OCI-LY7 (cell line): ENCODE results near the gene HADHB. TPM values are rescaled to one million over a fixed set of nuclear protein-coding genes. Genes with fewer than 3 reads are reported as not detected.
"Not testable (repeated sequence)": the region's sequence is repeated elsewhere in the genome, so short reads cannot be mapped to it uniquely, and the experiment has no call there.

Source experiments
- BruUV-seq: library from RNA; stranded (reverse); fragments of 400-500 nt; replicated peaks from 2 replicates; lab custom pipeline; 2021; lab: Mats Ljungman, UMichigan
- CTCF ChIA-PET: fragments of 300-600 bp; sonication (Branson Sonifier 250); formaldehyde crosslinking; loops from one replicate; lab custom pipeline; 2022; ENCODE audit warnings: antibody characterized with exemption; ENCODE audit not compliant: unreplicated experiment; lab: Charles Lee
- POLR2A ChIA-PET: fragments of 300-600 bp; sonication (Branson Sonifier 250); formaldehyde crosslinking; loops from one replicate; lab custom pipeline; 2022; ENCODE audit warnings: antibody characterized with exemption; lab: Charles Lee
- DNase-seq: peaks from one replicate; pipeline ENCODE4 v3.0.0-alpha.2; 2015; ENCODE audit warnings: low spot score
- H2AFZ ChIP-seq: fragments of 200-600 bp; sonication (generic), shearing (Covaris generic); 2 replicates; pipeline ENCODE4 v1.6.1; 2014; ENCODE audit warnings: mild to moderate bottlenecking, antibody characterized with exemption, low read length, moderate library complexity
- H3K27ac ChIP-seq: fragments of 200-600 bp; sonication (generic); 2 replicates; pipeline ENCODE4 v1.5.1; 2014; ENCODE audit warnings: mixed run types, low read depth, mild to moderate bottlenecking, moderate library complexity, low read length, inconsistent platforms; ENCODE audit not compliant: poor library complexity, severe bottlenecking
- H3K36me3 ChIP-seq: fragments of 200-600 bp; sonication (generic); 2 replicates; pipeline ENCODE4 v1.6.1; 2014; ENCODE audit warnings: mild to moderate bottlenecking, antibody characterized with exemption, low read length, moderate library complexity, mixed read lengths; ENCODE audit not compliant: insufficient read depth
- H3K4me1 ChIP-seq: fragments of 200-600 bp; sonication (generic); 2 replicates; pipeline ENCODE4 v1.5.1; 2014; ENCODE audit warnings: mild to moderate bottlenecking, low read length; ENCODE audit not compliant: insufficient read depth, poor library complexity, severe bottlenecking
- H3K4me2 ChIP-seq: fragments of 200-600 bp; sonication (generic); 2 replicates; pipeline ENCODE4 v1.6.1; 2014; ENCODE audit warnings: mild to moderate bottlenecking, low read length
- H3K4me3 ChIP-seq: fragments of 200-600 bp; sonication (generic); 2 replicates; pipeline ENCODE4 v1.5.1; 2014; ENCODE audit warnings: mild to moderate bottlenecking, low read depth, low read length; ENCODE audit not compliant: poor library complexity, severe bottlenecking
- H3K79me2 ChIP-seq: fragments of 200-600 bp; sonication (generic); 2 replicates; pipeline ENCODE4 v1.6.1; 2016; ENCODE audit warnings: low read depth, mild to moderate bottlenecking, low read length, moderate library complexity, mixed read lengths; ENCODE audit not compliant: insufficient read depth
- H3K9me2 ChIP-seq: fragments of 200-600 bp; sonication (generic); 2 replicates; pipeline ENCODE4 v1.6.1; 2016; ENCODE audit warnings: mild to moderate bottlenecking, low read length, mixed read lengths; ENCODE audit not compliant: insufficient read depth
- H3K9me3 ChIP-seq: fragments of 200-600 bp; sonication (generic); 2 replicates; pipeline ENCODE4 v1.6.1; 2014; ENCODE audit warnings: mild to moderate bottlenecking, mixed run types, low read length, mixed read lengths
- H4K20me1 ChIP-seq: fragments of 200-600 bp; sonication (generic); 2 replicates; pipeline ENCODE4 v1.6.1; 2014; ENCODE audit warnings: mild to moderate bottlenecking, antibody characterized with exemption, low read length, moderate library complexity, mixed read lengths; ENCODE audit not compliant: insufficient read depth
- CTCF ChIP-seq: fragments of 200-600 bp; sonication (generic); conservative IDR thresholded peaks from 2 replicates; pipeline ENCODE4 v1.5.1; 2014; ENCODE audit warnings: mild to moderate bottlenecking, antibody characterized with exemption, low read length, moderate library complexity, mixed read lengths
- EZH2phosphoT487 ChIP-seq: fragments of 200-600 bp; sonication (generic); IDR thresholded peaks from 2 replicates; pipeline ENCODE4 v1.6.1; 2018; ENCODE audit warnings: low read depth, borderline replicate concordance, mild to moderate bottlenecking, mixed run types, antibody characterized with exemption, low read length, moderate library complexity, mixed read lengths
- intact Hi-C: fragments of 100-400 bp; cut with micrococcal nuclease; formaldehyde crosslinking; loops from one replicate; pipeline ENCODE4 v1.10.0; 2022; ENCODE audit not compliant: unreplicated experiment
- total RNA-seq, 2 experiments: library from RNA; depleted of rRNA in 1 of 2; stranded (reverse); fragments of >200 nt in 1 of 2; shearing (Covaris generic) in 1 of 2; gene quantifications; 2 replicates each; pipeline ENCODE4 v1.2.3, GENCODE V29; 2014 to 2022

The HADHB gene
- total RNA-seq, 2 experiments from 2014 or later = 35.5 to 55.7 TPM

GRCh38 chr2:26251893-26252292 lies 7.2 kb downstream of the HADHB start:
- H3K27ac ChIP-seq = no peak overlapping the region
- no TSS peak for BruUV-seq
- ChIA-PET POLR2A (interaction anchor here (0.6 to 1.2 kb wide), 3 partner anchors 8 to 622 kb away, joined by 3 to 5 read pairs (median 5); no protein-coding TSS in a partner anchor), CTCF (no interaction called here)
- TF ChIP-seq EZH2phosphoT487 (no peak), CTCF (no peak)
- H4K20me1 ChIP-seq = peaks cover 3% of the 10 kb centered on the region; the same call in 1 of the 2 replicates
- H3K9me3 ChIP-seq = no peaks in the 10 kb centered on the region
- H2AFZ ChIP-seq = no peak overlapping the region
- H3K4me2 ChIP-seq = no peak overlapping the region
- H3K79me2 ChIP-seq = peaks cover 63% of the 10 kb centered on the region
- intact Hi-C loops = no loop called here
- peaks cover 16% of the 10 kb centered on the region; the same call in 1 of the 2 replicates for H3K36me3 ChIP-seq
- no peak for DNase-seq
- H3K4me1 ChIP-seq = peaks cover 4% of the 10 kb centered on the region
- no peaks in the 10 kb centered on the region for H3K9me2 ChIP-seq
- no peak overlapping the region for H3K4me3 ChIP-seq

- H3K9me2 ChIP-seq = no peaks in the 10 kb centered on the region
- intact Hi-C loops = no loop called here
- BruUV-seq = TSS peak; percentile 37
- H2AFZ ChIP-seq = no peak overlapping the region
- peaks cover 21% of the 10 kb centered on the region; the same call in 1 of the 2 replicates for H3K36me3 ChIP-seq
- H3K4me2 ChIP-seq = no peak overlapping the region
- H3K27ac ChIP-seq = no peak overlapping the region
- peaks cover 25% of the 10 kb centered on the region for H3K79me2 ChIP-seq
- POLR2A ChIA-PET = interaction anchor here (0.7 to 1.1 kb wide), 3 partner anchors 9 to 593 kb away, joined by 3 to 5 read pairs (median 5); no protein-coding TSS in a partner anchor
- CTCF ChIA-PET = no interaction called here
- no peaks in the 10 kb centered on the region for H3K4me1 ChIP-seq
- H3K9me3 ChIP-seq = no peaks in the 10 kb centered on the region
- TF ChIP-seq EZH2phosphoT487 (no peak), CTCF (no peak)
- H3K4me3 ChIP-seq = no peak overlapping the region
- DNase-seq = no peak
- H4K20me1 ChIP-seq = peaks cover 3% of the 10 kb centered on the region; the same call in 1 of the 2 replicates
Observed at GRCh38 chr2:26255759-26256384, 11.1 kb downstream of the HADHB start.

GRCh38 chr2:26258836-26259235 lies 14.1 kb downstream of the HADHB start:
- POLR2A ChIA-PET = interaction anchor here (0.6 to 1.1 kb wide), 4 partner anchors 8 to 314 kb away, joined by 3 to 7 read pairs (median 4); no protein-coding TSS in a partner anchor
- intact Hi-C loops, H4K20me1 ChIP-seq, H3K4me2 ChIP-seq, DNase-seq, H3K27ac ChIP-seq, H3K9me3 ChIP-seq, CTCF ChIA-PET, BruUV-seq, H3K79me2 ChIP-seq, H2AFZ ChIP-seq, H3K4me1 ChIP-seq, H3K9me2 ChIP-seq, H3K4me3 ChIP-seq: not testable (repeated sequence)
- peaks cover 32% of the 10 kb centered on the region; the same call in 1 of the 2 replicates for H3K36me3 ChIP-seq
